IPS-15b (cell line): ENCODE data around the gene C1QTNF2.

ENCODE experiments used
- H3K27me3 ChIP-seq: one replicate; pipeline ENCODE4 v1.6.1; 2013; ENCODE audit warnings: low read length; ENCODE audit not compliant: control insufficient read depth, insufficient read depth
- H3K36me3 ChIP-seq: one replicate; pipeline ENCODE4 v1.6.1; 2013; ENCODE audit warnings: low read length; ENCODE audit not compliant: control insufficient read depth, insufficient read depth
- H3K4me1 ChIP-seq: one replicate; pipeline ENCODE4 v1.6.1; 2013; ENCODE audit warnings: mild to moderate bottlenecking, low read length; ENCODE audit not compliant: control insufficient read depth, insufficient read depth
- H3K4me3 ChIP-seq: one replicate; pipeline ENCODE4 v1.5.1; 2013; ENCODE audit warnings: low read depth, low read length
- H3K9ac ChIP-seq: one replicate; pipeline ENCODE4 v1.6.1; 2013; ENCODE audit warnings: low read depth, mild to moderate bottlenecking, low read length
- H3K9me3 ChIP-seq: one replicate; pipeline ENCODE4 v1.6.1; 2013; ENCODE audit warnings: mild to moderate bottlenecking, low read length; ENCODE audit not compliant: control insufficient read depth, insufficient read depth

C1QTNF2 gene

GRCh38 chr5:160367885-160368284, 2.5 kb downstream of the C1QTNF2 start:
- H3K36me3 ChIP-seq: no peaks in the 10 kb centered on the region
- H3K27me3 ChIP-seq: peaks cover 42% of the 10 kb centered on the region
- no peak overlapping the region for H3K9ac ChIP-seq
- no peak overlapping the region for H3K4me3 ChIP-seq
- no peaks in the 10 kb centered on the region for H3K9me3 ChIP-seq
- no peaks in the 10 kb centered on the region for H3K4me1 ChIP-seq

GRCh38 chr5:160367261-160367660, 3.2 kb downstream of the C1QTNF2 start:
- Histone ChIP-seq H3K4me1 (no peaks in the 10 kb centered on the region), H3K4me3 (no peak overlapping the region), H3K27me3 (peaks cover 38% of the 10 kb centered on the region), H3K9ac (no peak overlapping the region), H3K9me3 (no peaks in the 10 kb centered on the region), H3K36me3 (no peaks in the 10 kb centered on the region)

- Histone ChIP-seq H3K4me3 (no peak overlapping the region), H3K4me1 (no peaks in the 10 kb centered on the region), H3K36me3 (no peaks in the 10 kb centered on the region), H3K27me3 (peaks cover 28% of the 10 kb centered on the region), H3K9me3 (no peaks in the 10 kb centered on the region), H3K9ac (no peak overlapping the region)
Measured at GRCh38 chr5:160366230-160366629, 4.2 kb downstream of the C1QTNF2 start.

- Histone ChIP-seq H3K27me3 (peaks cover 7% of the 10 kb centered on the region), H3K4me1 (peaks cover 2% of the 10 kb centered on the region), H3K36me3 (no peaks in the 10 kb centered on the region), H3K4me3 (no peak overlapping the region), H3K9me3 (no peaks in the 10 kb centered on the region), H3K9ac (no peak overlapping the region)
Measured at GRCh38 chr5:160363660-160364395, 6.6 kb downstream of the C1QTNF2 start.

GRCh38 chr5:160363211-160363610, 7.2 kb downstream of the C1QTNF2 start:
- Histone ChIP-seq H3K9ac (no peak overlapping the region), H3K4me3 (no peak overlapping the region), H3K36me3 (no peaks in the 10 kb centered on the region), H3K9me3 (no peaks in the 10 kb centered on the region), H3K4me1 (peaks cover 2% of the 10 kb centered on the region), H3K27me3 (peaks cover 3% of the 10 kb centered on the region)

GRCh38 chr5:160361624-160362228, 8.7 kb downstream of the C1QTNF2 start:
- Histone ChIP-seq H3K4me1 (peaks cover 2% of the 10 kb centered on the region), H3K4me3 (no peak overlapping the region), H3K27me3 (no peaks in the 10 kb centered on the region), H3K9ac (no peak overlapping the region), H3K36me3 (no peaks in the 10 kb centered on the region), H3K9me3 (no peaks in the 10 kb centered on the region)

- Histone ChIP-seq H3K9ac (no peak overlapping the region), H3K4me1 (peaks cover 2% of the 10 kb centered on the region), H3K9me3 (no peaks in the 10 kb centered on the region), H3K4me3 (no peak overlapping the region), H3K27me3 (no peaks in the 10 kb centered on the region), H3K36me3 (no peaks in the 10 kb centered on the region)
Measured at GRCh38 chr5:160360310-160360709, 10.1 kb downstream of the C1QTNF2 start.

GRCh38 chr5:160359816-160360215, 10.6 kb downstream of the C1QTNF2 start:
- H3K4me3 ChIP-seq: no peak overlapping the region
- H3K36me3 ChIP-seq: no peaks in the 10 kb centered on the region
- peaks cover 2% of the 10 kb centered on the region for H3K4me1 ChIP-seq
- no peaks in the 10 kb centered on the region for H3K9me3 ChIP-seq
- no peaks in the 10 kb centered on the region for H3K27me3 ChIP-seq
- H3K9ac ChIP-seq: no peak overlapping the region

GRCh38 chr5:160359242-160359641, 11.2 kb downstream of the C1QTNF2 start:
- no peak overlapping the region for H3K9ac ChIP-seq
- no peak overlapping the region for H3K4me3 ChIP-seq
- H3K4me1 ChIP-seq: peaks cover 2% of the 10 kb centered on the region
- H3K27me3 ChIP-seq: no peaks in the 10 kb centered on the region
- no peaks in the 10 kb centered on the region for H3K36me3 ChIP-seq
- no peaks in the 10 kb centered on the region for H3K9me3 ChIP-seq

- Histone ChIP-seq H3K36me3 (no peaks in the 10 kb centered on the region), H3K27me3 (no peaks in the 10 kb centered on the region), H3K9me3 (no peaks in the 10 kb centered on the region), H3K4me1 (peaks cover 2% of the 10 kb centered on the region), H3K4me3 (no peak overlapping the region), H3K9ac (no peak overlapping the region)
Measured at GRCh38 chr5:160357861-160358411, 12.5 kb downstream of the C1QTNF2 start.

- H3K36me3 ChIP-seq: no peaks in the 10 kb centered on the region
- H3K27me3 ChIP-seq: no peaks in the 10 kb centered on the region
- no peaks in the 10 kb centered on the region for H3K9me3 ChIP-seq
- H3K4me1 ChIP-seq: peaks cover 2% of the 10 kb centered on the region
- H3K4me3 ChIP-seq: no peak overlapping the region
- no peak overlapping the region for H3K9ac ChIP-seq
Measured at GRCh38 chr5:160357394-160357793, 13.0 kb downstream of the C1QTNF2 start.
